Stimulated activated CD4-positive, alpha-beta T cell treated with anti-CD3 and anti-CD28 coated beads, Interleukin-1b, Interleukin-23, amount 100 ng/mL, for 4 hours (primary cell): ENCODE data around the gene TMEM175.

Experiments used
- DNase-seq, 2 donors: peaks; one replicate each; pipeline ENCODE4 v3.0.0-alpha.2; 2020; ENCODE audit warnings: low read depth in 2 of 2

TMEM175 gene

DNA sequence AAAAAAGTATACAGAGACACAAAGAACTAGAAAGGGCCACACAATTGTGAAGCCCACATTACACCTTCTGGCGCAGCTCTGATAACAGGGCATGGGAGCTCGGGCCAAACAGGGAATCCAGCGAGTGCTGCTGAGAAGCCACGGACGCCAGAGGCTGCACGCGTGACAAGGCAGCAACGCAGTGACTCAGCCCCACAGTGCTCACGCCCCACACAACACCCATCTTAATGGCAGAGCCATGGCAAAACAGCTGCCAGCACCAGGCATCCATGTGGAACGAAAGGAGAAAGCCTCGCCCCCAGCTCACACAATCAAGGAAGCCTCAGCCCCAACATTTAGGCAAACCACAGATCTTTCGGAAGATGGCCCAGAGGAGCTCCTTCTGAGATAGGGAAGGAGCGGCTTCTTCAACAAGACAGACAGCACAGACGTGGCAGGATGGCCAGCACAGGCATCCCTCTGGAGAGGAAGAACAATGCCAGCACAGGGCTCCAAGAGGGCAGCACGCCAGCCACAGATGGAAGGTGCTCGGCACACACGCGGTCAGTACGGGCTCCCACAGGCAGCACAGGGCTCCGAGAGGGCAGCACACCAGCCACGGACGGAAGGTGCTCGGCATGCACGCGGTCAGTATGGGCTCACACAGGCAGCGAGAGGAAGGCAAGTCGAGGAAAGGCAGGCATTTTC lies 33.2 kb upstream of the TMEM175 start:
- no peak for DNase-seq

DNA sequence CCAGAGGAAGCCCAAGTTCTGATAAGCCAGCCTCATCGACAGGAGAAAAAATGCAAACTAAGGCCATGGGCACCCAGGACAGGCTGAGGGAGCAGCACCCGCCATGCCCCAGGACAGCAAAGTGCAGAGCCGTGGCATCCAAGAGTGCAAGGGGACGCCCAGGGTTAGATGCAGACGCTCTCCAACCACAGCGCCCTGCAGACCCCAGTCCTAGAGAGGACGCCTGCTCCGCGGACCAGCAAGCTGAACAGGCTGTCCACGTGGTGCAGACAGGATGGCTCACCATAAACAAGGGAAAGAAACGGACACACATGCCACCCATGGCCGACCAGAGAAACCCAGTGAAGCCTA lies 32.7 kb upstream of the TMEM175 start:
- no peak for DNase-seq

- DNase-seq: no peak
These were observed 32.2 kb upstream of the TMEM175 start for GRCh38 chr4:900073-900472.

DNA sequence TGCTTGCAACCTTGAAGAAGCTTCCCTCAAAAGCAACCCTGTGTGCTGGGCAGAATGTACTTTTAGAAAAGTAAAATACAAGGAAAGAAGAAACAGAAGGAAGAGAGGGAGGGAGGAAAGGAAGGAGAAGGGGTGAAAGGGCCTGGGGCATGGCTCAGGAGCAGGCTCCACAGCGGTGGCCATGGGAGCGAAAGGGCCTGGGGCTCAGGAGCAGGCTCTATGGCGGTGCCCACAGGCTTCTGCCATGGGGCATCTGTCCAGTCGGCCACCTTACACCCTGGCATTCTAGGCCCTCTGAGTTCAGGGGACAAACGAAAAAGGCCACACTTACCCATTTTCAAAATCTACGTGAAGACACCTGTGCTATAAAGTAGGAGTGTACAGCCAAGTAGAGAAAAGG lies 31.5 kb upstream of the TMEM175 start:
- no peak for DNase-seq

DNA sequence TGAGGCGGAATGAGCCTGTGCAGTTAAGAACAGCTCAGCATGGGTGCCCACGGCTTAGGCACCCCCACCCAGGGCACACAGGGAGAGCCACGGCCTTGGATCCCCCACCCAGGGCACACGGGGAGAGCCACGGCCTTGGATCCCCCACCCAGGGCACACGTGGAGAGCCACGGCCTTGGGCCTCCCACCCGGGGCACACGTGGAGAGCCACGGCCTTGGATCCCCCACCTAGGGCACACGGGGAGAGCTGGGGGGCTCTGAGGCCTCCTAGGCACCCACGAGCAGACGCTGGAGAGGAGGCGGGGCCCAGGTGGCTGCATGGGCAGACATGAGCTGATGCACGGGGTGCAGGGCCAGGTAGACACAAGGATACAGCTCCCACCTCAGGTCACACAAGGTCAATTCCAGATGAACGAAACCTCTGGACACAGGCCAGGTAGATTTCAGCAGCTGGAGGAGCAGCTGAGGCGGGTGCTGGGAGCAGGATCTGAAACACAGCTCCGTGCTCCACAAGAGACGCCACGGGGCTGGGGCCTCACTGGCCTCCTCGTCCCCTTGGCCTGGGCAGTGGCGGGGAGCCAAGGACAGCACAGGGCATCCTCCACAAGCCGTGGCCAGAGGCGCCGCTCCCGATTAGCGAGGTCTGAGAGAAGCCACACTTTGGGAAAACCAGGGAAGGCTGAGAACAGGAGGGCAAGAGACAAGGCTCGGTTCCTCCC lies 30.9 kb upstream of the TMEM175 start:
- no peak for DNase-seq

GRCh38 chr4:903066-904046 lies 28.9 kb upstream of the TMEM175 start:
- DNase-seq: no peak

DNA sequence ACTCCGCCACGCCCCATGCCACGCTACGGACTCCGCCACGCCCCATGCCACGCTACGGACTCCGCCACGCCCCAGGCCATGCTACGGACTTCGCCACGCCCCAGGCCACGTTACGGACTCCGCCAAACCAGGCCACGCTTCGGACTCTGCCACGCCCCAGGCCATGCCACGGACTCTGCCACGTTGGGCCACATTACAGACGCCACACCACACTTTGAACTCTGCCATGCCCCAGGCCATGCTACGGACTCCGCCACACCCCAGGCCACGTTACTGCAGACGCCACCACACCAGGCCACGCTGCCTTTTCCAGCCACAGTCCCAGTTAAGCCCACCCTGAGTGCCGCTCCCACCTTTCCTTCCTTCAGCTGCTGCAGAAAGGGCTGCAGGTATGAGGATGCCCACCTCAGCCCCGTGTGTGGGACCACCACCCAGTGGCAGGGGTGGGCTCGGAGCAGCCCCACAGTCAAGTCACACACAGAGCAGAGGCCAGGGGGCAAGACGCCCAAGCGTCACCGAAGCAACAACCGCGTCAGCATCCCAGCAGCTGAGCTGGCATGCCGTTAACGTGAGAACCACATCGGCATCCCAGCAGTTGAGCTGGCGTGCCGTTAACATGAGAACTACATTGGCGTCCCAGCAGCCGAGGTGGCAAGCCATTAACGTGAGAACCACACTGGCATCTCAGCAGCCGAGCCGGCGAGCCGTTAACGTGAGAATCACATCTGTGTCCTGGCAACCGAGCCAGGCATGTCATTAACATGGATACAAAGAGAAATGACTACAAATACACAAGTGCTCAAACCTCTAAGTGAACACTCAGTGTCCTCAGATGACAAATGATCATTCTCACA lies 26.5 kb upstream of the TMEM175 start:
- DNase-seq: no peak

DNA sequence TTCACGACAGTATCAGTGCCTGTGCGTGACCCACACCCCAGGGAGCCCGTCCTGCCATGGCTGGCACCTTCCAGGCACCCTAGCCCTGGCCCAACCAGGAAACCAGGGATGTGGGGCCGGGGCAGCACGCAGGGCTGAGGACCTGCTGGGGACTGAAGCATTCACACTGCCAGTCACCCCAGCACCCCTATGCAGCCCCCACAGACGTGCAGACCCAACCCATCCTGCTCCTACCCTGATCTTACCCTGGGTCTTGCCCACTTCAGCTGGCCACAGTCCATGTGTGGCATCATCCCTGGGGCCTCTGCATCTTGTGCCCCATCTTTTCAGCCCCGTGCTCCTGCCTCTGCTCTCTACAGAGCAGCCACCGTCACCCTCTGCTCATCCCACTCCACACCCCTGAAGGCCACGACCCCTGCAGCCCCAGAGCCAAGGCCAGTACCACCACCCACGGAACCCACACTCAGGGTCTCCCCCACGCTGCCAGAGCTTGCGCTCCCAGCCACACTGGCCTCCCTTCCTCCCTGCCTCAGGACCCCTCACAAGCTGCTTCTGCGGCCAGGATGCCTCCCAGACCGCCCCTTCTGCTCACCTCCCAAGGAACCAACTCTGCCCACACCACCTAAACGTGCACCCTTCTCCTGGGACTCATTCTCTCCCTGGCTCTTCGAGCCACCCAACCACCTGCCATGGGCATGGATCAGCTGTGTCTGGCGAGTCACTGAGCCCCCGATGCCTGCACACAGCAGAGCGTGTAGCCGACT lies 25.7 kb upstream of the TMEM175 start:
- DNase-seq: no peak

DNA sequence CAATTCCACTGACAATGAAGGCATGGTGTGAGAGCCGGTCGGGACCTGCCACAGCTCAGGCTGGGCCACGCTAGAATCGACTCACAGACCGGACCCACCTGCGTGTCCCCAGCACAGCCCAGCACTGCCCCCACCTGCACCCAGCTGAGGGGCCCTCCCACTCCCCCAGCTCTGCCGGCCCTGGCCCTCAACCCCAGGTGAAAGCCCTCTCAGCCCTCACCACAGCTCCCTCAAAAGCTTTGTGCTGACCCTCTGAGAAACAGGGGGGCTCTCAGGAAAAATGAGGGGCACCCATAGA lies 25.2 kb upstream of the TMEM175 start:
- no peak for DNase-seq

GRCh38 chr4:907691-908425 lies 24.4 kb upstream of the TMEM175 start:
- DNase-seq: no peak

GRCh38 chr4:909131-909571 lies 23.1 kb upstream of the TMEM175 start:
- no peak for DNase-seq

GRCh38 chr4:909821-910220 lies 22.4 kb upstream of the TMEM175 start:
- no peak for DNase-seq

DNA sequence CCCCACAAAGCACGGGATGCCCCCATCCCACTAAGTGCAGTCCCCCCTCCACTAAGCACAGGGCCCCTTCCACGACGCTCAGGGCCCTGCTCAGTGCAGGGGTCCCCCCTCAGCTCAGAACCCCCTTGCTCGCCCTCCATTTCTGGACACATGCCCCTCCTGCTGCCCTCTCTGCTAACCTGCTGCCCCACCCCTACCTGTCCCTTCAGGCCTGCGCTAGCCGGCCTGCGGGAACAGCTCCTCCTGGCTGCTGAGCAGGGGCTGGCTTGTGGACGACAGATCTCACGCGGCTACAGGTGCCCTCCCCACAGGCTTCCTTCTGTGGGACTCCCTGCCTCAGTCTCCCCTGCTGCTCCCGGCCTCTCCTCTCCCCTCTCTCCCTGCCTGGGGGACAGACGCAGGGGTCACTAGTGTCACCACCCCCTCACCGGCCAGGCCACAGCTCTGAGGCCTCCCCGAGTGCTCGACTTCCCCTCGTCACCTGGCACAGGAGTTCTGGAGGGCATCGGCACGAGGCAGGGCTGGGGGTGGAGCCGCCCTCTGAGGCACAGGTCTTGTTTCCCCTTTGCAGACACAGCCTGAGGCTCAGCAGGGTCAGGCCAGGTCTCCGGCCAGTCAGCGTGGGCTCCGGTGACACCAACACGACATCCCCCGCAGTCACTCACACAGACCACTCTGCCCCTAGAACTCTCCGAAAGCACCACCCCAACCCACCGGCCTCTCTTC lies 21.7 kb upstream of the TMEM175 start:
- DNase-seq: no peak

DNA sequence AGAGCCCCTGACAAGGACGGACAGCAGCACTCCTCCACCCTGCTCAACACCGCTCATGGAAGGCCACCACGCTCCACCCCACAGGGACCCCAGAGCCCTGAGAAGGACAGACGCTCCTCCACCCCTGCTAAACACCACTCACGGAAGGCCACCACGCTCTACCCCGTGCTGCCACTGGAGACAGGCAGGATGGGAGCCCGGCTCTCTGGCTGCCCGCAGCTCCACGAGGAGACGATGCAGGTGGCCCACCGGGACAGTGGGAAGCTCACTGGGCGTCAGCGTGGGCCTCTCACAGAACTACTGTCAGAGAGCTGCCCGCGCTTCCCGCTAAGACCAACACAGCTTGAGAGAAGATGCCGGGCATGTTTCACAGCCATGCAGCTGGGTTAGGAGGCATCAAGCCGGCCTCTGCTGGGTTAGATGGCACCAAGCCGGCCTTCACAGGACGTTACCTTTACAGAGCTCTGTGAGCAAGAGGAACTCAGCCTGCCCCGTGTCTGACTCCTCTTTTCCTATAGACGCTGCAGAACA lies 21.0 kb upstream of the TMEM175 start:
- DNase-seq: no peak

- no peak for DNase-seq
These were observed 20.3 kb upstream of the TMEM175 start for GRCh38 chr4:911871-912490.

- DNase-seq: no peak
These were observed 19.5 kb upstream of the TMEM175 start for GRCh38 chr4:912548-913279.

DNA sequence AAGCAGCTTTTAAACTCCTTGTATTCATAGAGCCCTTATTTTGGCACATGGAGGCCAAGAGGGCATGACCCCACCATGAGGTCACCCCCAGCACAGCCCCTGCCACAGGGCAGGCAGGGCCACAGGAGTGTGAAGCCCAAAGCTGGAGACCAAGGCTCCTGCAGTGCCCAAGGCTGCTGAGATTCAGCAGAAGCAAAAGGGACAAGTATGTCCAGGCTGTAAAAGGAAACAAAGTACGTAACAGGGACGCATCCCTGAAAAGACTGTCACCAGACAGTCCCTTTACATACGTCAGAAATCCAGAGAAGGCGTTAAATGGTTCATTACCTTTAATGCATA lies 19.0 kb upstream of the TMEM175 start:
- no peak for DNase-seq

DNA sequence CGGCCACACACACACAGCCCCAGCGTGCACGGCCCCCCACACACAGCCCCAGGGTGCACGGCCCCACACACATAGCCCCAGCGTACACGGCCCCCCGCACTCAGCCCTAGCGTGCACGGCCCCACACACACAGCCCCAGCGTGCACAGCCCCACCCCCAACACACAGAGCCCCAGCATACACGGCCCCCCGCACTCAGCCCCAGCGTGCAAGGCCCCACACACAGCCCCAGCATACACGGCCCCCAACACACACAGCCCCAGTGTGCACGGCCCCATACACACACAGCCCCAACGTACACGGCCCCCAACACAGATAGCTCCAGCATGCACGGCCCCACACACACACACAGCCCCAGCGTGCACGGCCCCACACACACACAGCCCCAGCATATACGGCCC lies 17.7 kb upstream of the TMEM175 start:
- DNase-seq: no peak
